K562 treated with DMSO at 1 percent for 48 hours (cell line): ENCODE measurements around the gene DBX1. TPM values are rescaled to one million over a fixed set of nuclear protein-coding genes. Genes with fewer than 3 reads are reported as not detected.

ENCODE experiments used
- total RNA-seq: library from RNA; unstranded; fragments of 300-600 nt; gene quantifications from 2 replicates; pipeline ENCODE4 v1.2.3, GENCODE V29; 2022; ENCODE audit warnings: low replicate concordance; ENCODE audit errors: extremely low read depth

The DBX1 gene
- not detected in 2 replicates for total RNA-seq

GRCh38 chr11:20160425-20161229 is at the start of gene DBX1:
Gene DBX1, minus strand, starts transcription at chr11:20160475. Its CDS starts 151 bp downstream, at chr11:20160324.

Other genes with a start within 250 kb of the DBX1 start
- gene HTATIP2, start 203.2 kb upstream of the DBX1 start, total RNA-seq: not detected in 2 replicates
- gene PRMT3, start 227.2 kb upstream of the DBX1 start, total RNA-seq: not detected in 2 replicates